ENCODE measurements around the gene FGF8. TPM values are rescaled to one million over a fixed set of nuclear protein-coding genes. Genes with fewer than 3 reads are reported as not detected.

FGF8 gene
- not detected in 2 replicates for total RNA-seq

GRCh38 chr10:101775273-101776160 lies at the start of gene FGF8:
FGF8 (minus strand) TSS chr10:101776114; CDS start chr10:101775900, 214 bp downstream.

GRCh38 chr10:101818119-101818871 lies 42.4 kb upstream of the FGF8 start, which contains the start of gene OGA:
OGA (minus strand) TSS chr10:101818444; CDS start chr10:101818022, 422 bp downstream.

GRCh38 chr10:101782811-101783735 lies 7.2 kb upstream of the FGF8 start, which contains the start of gene NPM3:
NPM3 (minus strand) TSS chr10:101783446; CDS start chr10:101783390, 56 bp downstream.

Other genes starting within 250 kb of the FGF8 start
- 11.8 and 14.4 TPM in 2 replicates for gene POLL, start 187.9 kb downstream of the FGF8 start, total RNA-seq
- gene DPCD, start 187.8 kb downstream of the FGF8 start, total RNA-seq = 58.8 and 70.0 TPM in 2 replicates
- 39.0 and 46.4 TPM in 2 replicates for gene FBXW4, start 80.9 kb downstream of the FGF8 start, total RNA-seq
- gene NPM3, start 7.3 kb upstream of the FGF8 start, total RNA-seq = 156 and 182 TPM in 2 replicates
- gene OGA, start 42.3 kb upstream of the FGF8 start, total RNA-seq = 123 and 142 TPM in 2 replicates
- 0.55 and 0.62 TPM in 2 replicates for gene KCNIP2, start 67.7 kb upstream of the FGF8 start, total RNA-seq

Data from uterine smooth muscle cell (primary cell).